Measurements from ENCODE around the gene IDUA.
"Not testable (repeated sequence)": the region's sequence is repeated elsewhere in the genome, so short reads cannot be mapped to it uniquely, and the experiment has no call there.

The IDUA gene

DNA sequence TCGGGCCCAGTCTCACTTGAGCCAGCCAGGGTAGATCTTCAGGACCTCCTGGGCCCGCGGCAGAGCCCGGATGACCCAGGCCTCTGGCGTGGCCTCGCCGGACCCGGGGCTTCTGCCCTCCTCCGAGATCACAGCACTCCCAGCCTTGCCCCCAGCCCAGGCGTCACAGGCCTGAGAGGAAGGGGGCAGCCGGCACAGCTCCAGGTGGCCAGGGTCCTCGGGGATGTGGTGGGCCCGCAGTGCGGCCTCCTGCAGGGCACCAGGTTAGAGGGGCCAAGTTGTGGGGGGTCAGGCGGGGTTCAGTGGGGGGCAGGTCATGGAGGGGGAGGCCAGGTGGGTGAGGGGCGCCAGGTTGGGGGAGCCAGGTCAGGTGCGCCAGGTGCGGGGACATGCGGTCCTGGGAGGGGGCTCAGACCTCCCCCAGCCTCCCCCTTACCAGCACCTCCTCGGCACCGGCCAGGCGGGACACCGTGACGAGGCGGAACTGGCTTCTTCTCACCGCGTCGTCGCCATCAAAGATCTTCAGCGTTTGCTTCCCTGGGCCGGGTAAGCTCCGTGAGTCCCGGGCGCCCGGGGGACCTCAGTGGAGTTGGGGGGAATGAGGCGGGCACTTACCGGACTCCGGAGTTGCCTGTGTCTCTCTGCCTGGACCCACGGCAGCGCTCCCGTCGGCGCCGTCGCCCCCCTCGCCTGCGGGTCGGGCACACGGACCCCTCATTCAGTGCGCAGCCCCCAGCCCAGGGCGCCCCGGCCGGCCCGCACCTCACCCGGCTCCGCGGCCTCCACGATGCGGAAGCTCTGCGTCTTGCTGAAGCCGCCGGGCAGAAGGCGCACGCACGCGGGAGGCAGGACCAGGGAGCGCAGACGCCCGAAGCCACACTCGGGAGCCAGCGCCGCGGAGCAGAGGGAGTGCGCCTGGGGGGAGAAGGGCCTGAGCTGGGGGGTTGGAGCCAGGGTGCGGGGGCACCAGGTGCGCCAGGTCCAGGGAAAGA lies 19.4 kb upstream of the IDUA start:
- no peak for DNase-seq (ENCODE audit: low spot score)

DNA sequence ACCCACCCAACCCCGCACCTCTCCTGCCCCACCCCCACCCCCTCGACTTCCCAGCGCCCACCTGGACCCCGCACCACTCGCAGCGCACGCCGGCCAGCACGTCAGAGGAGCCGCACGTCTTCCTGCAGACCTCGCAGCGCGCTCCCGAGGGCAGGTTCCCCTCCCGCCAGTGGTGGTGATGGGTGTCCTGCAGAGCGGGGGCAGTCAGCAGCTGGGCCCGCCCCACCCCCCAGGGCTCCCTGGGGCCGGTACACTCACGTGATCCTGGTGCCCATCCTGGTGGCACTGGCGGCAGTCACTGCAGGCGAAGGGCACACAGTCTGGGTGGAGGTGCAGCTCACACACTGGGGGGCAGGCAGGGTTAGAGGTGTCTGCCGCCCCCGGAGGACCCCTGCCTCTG lies 18.6 kb upstream of the IDUA start:
- DNase-seq (ENCODE audit: low spot score) = no peak

DNA sequence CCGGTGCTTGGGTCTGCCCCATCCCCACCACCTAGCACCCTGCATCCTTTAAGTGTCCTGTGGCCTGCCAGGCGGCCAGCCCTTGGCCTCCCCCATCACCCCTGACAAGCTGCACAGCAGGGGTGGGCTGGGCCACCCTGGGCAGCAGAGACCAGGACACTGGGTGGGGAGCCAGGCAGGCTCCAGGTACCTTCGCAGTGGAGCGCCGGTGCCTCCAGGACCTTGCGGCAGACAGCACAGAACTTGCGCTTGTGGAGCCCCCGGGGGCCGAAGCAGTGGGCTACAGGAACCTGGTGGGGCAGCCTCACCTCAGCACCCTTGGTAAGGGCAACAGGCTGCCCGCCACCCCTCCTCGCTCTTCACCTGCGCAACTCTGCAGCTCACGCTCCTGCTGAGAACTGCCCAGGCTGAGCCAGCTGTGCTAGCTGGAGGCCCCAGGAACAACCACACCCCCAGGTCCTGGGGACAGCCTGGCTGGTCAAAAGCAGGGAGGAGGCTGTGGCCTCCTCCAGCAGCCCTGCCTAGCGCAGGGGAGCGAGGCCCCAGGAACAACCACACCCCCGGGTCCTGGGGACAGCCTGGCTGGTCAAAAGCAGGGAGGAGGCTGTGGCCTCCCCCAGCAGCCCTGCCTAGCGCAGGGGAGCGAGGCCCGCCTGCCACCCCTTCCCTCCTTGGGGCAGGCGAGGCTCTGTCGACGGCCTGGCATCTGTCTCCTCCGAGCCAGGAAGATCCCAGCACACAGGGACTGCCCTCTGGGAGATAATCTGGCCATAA lies 18.0 kb upstream of the IDUA start:
- no peak for DNase-seq (ENCODE audit: low spot score)

DNA sequence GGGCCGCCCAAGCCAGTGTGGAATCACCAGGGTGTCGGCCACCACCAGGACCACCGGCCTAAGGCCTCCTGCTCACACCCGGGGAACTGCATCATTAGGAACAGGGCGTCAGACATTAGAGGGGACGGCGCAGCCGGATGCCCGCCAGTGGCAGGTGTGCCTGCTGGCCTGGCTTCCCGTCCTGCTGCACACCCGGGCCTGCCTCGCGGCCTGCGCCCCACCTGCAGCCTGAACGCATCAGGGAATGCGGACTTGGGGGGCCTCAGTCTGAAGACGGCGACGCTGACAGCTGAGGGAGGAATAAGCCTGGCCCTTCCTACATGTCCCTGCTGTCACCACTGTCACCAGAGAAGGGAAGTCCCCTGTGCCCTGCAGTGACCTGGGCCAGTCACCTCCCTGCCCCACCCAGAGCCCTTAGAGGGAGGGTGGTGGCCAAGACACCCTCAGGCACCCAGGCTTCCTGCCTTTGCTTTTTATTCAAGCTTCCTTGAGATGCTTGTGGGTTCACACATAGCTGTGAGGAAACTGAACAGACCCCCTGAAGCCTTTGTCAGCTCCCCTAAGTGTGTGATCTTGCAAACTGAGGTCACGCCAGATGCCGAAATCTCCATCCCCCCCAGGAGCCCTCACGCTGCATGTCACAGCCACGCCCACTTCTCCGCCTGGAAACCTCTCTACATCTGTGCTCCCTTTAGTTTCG lies 16.6 kb upstream of the IDUA start:
- DNase-seq (ENCODE audit: low spot score) = no peak

DNA sequence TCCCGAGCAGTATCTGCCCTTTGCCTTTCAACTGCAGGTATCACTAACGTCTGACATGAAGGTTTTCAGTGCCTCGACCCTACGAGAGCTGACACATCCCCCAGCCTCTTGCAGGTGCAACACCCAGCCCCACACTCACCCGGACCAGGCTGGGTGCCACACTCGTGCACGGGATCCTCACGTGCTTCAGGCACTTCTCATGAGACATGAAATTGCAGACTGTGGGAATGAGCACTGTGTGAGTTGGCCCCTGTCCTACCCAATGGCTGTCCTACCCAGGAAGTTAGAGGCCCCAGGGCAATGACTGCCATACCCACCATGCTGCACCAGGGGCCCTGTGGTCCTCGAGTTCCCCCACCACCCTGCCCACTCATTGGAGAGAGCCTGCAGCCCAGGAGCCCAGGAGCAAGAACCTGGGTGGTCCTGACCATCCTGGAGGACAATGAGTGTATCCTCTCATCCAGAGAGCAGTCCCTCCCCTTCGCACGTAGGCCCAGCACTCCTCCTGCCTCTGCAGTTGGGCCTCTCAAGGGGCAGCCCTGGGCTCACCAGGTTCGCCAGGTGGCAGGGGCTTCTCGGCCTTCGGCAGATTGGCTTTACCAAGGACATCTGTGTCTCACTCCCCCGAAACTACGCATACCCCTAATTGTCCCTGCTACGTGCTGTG lies 15.9 kb upstream of the IDUA start:
- no peak for DNase-seq (ENCODE audit: low spot score)

DNA sequence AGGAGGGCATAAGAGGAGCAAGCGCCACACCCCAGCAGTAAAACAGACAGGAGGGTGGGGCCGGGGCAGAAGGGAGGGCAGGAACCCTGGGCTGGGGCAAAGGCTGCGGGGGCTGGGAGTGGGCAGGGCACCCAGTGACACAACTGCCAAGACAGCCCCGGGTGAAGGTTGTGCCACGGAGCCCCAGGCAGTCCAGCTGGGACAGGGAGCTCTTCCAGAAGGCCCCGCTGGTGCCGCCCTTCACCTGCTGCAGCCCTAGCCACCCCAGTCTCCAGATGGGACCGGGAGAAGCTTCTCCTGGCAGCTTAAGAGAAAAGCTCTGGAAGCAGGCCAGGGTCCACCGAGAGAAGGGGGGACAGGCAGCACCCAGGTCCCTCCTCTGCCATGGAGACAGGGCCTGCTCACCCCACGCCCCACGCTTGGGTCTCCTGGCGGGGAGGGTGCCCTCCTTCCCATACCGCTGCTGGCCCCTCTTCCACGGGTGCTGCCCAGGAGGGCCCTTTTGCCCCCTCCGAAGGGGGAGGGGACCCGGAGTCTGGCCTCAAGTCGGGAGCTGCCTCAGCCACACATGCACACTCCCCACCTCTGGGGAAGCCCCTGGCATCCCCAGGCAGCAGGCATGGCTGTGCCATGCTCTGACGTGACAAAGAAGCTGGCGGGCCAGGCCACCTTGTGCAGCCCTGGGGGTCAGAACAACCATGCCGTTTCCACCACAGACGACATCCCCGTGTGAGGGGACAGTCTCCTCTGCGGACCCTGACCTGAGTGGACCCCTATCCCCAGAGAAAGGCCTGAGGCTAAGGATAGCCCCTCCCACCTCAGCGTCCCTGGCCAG lies 15.0 kb upstream of the IDUA start:
- peak; percentile 78 for DNase-seq (ENCODE audit: low spot score)

DNA sequence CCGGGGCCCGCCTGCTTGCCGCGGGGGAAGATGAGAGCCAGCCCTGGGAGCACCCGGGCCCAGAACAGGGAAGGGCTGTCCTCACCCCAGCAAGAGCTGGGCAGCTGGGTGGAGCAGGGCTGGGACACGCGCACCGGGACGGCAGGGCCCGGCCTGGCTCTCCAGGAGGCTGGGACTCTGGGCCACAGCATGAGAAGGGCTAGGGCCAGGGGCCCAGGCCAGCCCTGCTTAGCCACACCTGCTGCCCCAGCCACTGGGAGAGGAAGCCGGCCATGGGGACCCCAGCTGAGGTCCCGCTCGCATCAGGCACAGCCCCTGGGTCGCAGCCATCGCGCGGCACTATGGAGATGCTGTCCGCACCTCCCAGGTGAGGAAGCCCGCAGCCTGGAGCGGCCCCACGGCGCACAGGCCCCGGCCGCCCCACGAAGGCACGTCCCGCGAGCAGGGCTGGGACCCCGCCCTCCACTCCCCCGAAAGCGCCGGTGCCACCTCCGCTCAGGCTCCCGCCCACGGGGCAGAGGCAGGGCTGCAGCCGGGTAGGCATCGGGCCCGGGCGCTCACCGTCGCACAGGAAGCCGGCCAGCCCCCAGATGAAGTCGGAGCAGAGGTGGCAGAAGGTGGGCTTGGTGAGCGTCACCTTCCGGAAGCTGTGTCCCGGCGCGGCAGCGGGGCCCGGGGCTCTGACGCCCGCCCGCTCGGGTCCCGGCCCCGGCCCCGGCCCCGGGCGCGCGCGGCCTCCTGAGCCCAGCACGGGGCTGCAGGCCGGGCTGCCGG lies 14.0 kb upstream of the IDUA start:
- DNase-seq (ENCODE audit: low spot score) = peak; percentile 67

DNA sequence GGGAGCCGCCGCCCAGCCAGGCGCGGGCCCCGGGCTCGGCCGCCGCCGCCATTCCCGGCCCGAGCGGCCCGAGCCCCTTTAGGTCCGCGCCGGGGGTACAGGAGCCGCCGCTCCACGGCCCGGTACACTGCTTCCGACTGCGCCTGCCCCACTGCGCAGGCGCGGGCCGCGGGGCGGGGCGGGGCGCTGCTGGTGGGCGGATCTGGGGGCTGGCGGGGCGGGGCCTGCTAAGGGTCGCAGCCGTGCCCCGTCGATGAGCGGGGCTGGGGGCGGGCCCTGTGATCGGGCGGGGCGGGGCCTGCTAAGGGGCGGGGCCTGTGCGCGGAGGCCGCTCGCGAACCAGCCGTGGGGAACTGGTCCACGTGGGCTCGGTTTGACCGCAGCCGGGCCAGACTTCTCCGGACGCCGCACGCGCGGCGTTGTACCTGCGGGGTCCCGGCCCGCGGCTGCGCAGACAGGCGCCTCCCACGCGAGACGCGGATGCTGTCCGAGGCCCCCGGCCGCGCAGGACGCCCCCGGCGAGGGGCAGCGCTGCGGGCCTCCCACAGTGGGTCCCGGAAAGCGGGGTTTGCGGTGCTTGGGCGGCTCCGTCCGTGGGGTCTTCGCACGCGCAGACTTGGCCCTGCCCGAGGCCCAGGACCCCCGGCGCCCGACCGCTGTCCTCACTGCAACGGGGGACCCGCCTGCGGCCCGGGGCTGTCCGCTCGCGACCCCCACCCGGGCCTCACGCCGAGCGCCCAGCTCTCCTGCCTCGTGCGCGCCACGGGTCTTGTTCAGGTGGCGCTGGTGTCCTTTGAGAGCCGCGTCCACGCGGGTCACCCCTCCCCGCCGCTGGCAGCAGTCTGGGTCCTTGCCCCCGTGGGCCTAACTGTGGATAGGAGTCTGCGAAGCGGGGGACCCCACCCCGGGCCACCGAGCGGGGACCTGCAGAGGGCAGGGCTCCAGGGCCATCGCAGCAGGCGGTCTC lies 13.1 kb upstream of the IDUA start, which contains the start of gene DGKQ:
Gene DGKQ (minus strand): TSS at position 139 of the 967 bp plus-strand sequence. CDS start 87 bp downstream, at position 52.
- peak; percentile 99 for DNase-seq (ENCODE audit: low spot score)

DNA sequence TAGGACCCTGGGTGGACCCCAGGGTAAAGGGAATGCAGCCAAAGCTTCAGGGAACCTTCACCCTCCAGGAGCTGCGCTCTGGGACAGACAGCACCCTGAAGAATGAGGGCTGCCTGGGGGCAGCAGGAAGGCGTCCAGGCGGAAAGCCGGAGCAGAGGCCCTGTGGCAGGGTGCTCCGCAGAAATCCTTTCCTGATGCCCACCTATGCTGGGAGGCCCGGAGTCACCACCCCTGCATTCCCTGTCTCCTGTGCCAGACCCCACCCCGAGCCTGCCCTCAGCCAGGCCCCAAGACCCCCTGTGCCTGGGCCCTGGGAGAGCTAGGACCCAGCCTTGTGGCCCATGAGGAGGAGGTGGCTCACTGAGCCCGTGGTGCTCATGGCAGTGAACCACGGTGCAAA lies 12.2 kb upstream of the IDUA start:
- no peak for DNase-seq (ENCODE audit: low spot score)

DNA sequence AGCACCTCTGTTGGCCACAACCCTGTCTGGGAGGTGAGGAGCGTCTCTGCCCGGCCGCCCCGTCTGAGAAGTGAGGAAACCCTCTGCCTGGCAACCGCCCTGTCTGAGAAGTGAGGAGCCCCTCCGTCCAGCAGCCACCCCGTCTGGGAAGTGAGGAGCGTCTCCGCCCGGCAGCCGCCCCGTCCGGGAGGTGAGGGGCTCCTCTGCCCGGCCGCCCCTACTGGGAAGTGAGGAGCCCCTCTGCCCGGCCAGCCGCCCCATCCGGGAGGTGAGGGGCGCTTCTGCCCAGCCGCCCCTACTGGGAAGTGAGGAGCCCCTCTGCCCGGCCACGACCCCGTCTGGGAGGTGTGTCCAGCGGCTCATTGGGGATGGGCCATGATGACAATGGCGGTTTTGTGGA lies 10.8 kb upstream of the IDUA start:
- DNase-seq (ENCODE audit: low spot score) = not testable (repeated sequence)

DNA sequence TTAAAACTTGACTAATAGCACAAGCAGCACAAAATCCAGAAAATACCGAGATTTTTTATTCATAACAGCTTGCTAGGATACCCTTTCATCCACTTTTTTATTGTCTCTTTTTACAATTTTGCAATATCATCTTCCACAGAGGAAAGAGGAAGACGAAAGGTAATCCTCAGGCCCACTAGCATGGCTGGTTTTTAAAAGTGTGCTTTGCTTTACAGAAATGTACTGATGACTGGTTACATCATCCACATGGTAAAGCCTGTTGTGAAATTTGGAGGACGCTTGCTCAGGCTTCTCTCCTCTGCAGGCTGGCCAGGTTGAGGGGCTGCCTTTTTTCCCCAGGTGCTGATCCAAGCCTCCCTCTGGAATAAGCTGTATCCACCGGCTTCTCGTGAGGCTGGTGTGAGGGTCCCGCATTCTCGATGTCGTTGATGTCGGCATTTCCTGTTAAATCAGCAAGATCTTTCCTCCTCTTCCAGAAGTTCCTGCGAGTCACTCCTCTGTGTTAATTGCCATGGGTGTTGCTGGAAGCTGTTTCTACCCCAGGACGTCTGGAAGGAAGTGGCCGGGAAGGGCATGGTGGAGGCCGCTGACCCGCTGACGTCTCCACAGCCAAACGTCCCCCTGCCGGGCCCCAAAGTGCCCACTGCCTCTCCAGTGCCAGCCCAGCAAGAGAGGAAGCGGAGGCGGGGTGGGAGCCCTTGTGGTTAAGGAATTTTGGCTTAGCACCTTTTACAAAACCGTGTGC lies 7.7 kb upstream of the IDUA start:
- DNase-seq (ENCODE audit: low spot score) = no peak

DNA sequence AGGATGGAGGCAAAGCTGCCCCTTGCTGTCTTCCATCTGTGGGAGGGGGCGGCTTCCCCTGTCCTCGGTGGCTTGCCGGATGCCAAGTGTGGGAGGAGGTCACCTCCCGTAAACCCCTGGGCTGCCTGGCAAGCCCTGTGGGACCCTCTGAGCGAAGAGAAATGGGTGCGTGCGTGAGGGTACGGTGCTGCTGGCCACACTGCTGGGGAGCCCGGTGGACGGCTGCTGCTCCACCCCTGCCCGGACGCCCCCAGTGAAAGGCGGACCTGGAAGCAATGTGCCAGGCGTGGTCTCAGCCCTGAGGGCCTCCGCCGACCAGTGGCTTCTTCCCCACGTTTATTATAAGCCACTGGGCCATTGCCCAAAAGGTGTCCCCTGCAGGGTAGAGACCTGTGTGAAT lies 4.6 kb upstream of the IDUA start:
- no peak for DNase-seq (ENCODE audit: low spot score)

DNA sequence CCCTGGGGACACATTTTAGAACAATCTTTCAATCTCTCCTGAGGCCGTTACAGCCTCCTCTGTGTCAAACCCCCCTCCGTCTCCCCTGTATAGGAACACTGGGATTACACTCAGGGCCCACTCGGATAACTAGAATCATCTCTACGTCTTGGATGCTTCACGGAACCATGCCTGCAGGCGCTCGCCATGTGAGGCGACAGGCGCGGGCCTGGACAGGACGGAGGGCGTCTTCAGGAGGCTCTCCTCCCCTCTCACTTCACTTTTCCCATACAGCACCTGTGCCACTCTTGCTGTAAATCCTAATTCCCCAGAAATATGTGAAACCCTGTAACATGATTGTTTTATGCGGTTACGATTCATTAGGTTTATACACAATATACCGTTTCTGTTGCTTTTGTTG lies 4.0 kb upstream of the IDUA start:
- DNase-seq (ENCODE audit: low spot score) = no peak

DNA sequence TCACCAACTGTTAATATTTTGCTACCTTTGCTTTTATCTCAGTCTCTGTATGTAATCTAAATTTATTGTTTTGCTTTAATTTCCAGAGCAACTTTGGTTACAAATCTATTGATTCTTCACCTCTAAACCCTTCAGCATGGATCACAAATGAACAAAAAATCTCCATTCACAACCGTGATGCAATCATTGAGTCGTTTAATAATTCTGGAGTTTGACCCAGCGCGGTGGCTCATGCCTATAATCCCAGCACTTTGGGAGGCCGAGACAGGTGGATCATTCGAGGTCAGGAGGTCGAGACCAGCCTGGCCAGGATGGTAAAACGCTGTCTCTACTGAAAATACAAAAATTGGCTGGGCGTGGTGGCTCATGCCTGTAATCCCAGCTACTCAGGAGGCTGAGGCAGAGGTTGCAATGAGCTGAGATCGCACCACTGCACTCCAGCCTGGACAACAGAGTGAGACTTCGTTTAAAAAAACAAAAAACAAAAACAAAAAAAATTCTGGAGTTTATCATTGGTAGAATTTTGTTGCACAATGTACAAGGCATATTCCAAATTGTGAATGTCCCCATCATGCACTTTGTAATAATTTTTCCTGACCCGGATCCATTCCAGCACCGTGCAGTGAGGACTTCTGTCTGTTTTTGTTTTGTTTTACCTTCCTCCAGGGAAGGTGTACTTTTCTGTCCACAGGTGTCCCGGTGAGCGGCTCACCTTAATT lies 2.3 kb upstream of the IDUA start:
- no peak for DNase-seq (ENCODE audit: low spot score)

DNA sequence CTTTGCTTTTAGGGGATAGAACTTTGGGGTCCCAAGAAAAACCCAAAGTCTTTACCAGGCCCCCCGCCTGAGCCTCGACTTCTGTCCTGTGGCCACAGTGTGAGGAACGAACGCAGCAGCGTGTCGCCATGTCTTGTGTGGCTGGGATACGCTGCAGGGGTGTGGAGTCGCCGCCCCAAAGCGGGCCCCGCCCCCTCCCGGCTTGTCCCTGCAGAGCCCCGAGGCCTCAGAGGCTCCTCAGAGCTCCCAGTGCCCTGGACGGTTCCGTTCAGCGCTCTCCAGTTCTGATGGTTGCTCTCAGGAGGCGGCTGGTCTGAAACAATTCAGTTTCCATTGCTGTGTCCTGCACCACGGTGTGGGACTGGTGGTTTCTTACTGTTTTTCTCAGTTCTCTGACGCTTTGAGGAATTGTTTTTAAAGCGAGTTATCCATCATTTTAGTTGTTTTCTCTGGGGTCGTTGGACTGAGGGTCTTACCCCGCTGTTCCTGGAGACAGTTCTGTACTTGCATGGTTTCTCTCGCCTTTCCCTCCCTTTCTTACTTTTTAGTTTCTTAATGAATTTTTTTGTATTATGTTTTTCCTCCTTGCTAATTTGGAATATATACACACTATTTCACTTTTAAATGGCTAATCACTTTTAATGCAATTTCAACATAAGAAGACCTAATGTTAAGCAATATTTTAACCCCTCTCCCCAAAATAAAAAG lies 1.6 kb upstream of the IDUA start:
- DNase-seq (ENCODE audit: low spot score) = no peak

DNA sequence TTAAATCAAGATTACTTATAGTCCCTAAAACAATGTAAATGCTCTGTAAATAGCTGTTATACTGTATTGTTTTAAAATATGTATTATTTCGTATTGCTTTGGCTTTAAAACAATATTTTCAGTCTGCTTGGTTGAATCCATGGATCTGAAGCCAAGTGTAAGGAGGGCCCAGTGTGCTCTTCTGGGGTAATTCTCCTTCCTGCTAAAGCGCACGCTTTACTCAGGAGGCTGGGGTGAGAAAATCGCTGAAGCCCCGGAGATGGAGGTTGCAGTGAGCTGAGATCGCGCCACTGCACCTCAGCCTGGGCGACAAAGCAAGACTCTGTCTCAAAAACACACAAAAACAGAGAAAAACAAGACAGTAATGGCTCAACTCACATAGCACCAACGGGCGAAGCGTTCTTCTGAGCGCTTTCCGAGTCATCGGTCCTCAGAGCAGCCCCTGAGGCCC lies 391 bp upstream of the IDUA start:
- DNase-seq (ENCODE audit: low spot score) = no peak
